Measurements from ENCODE around the gene LAMTOR2.

LAMTOR2 gene

DNA sequence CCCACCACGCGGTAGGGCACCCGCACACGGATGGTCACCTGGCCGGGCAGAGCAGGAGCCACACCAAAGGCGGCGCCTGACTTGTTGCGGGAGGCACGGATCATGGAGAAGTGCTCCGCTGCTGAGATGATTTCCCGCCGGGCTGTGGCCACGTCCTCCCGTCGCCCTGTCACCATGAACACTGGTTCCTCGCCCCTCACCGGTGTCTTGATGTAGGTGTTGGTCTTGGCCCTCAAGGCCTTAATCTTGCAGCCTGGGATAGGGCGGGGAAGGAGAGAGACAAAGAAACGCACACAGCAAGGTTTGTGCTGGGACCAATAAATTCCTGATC lies 22.8 kb downstream of the LAMTOR2 start:
- TF ChIP-seq, protein P1, sequence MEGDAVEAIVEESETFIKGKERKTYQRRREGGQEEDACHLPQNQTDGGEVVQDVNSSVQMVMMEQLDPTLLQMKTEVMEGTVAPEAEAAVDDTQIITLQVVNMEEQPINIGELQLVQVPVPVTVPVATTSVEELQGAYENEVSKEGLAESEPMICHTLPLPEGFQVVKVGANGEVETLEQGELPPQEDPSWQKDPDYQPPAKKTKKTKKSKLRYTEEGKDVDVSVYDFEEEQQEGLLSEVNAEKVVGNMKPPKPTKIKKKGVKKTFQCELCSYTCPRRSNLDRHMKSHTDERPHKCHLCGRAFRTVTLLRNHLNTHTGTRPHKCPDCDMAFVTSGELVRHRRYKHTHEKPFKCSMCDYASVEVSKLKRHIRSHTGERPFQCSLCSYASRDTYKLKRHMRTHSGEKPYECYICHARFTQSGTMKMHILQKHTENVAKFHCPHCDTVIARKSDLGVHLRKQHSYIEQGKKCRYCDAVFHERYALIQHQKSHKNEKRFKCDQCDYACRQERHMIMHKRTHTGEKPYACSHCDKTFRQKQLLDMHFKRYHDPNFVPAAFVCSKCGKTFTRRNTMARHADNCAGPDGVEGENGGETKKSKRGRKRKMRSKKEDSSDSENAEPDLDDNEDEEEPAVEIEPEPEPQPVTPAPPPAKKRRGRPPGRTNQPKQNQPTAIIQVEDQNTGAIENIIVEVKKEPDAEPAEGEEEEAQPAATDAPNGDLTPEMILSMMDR (conservative IDR thresholded peaks at IDR 0.05) = no peak
- no peak overlapping the region for H3K27ac ChIP-seq

DNA sequence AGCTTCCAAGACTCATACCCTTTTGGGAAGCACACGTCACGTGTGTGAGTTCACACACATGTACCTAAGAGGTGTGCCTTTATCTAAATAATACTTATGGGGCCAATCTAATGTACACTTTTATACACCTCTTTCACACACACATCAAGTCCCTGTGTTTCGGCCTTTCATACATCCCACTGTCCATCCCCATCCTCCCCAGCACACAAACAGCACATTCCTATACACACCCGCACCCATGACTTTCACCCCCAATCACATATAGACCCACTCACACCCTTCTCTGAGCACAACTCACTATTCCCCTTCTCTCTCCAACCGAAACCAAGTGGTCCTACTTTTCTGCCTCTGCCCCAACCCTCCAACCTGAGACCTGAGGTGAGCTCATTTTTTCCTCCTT lies 24.1 kb downstream of the LAMTOR2 start:
- H3K27ac ChIP-seq = no peak overlapping the region

DNA sequence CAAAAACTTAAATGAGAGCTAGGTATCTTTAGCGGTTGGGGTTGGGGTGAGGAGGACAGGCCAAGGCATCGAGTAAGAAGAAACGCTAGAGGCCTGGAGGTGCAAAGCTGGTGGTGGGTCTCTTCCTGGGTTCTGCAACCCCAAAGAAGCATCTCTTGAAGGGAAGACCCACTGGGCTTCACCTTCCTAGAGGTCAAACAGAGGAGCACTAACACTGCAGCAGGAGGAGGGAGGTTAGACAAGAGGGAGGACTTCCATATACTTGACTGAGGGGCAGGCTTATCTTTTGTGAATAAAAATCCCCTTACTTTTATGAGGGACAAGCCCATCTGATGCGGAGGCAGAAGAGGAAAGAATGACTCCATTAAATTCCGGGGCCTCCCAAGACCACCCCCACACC lies 25.2 kb downstream of the LAMTOR2 start:
- H3K27ac ChIP-seq = no peak overlapping the region
- TF ChIP-seq, protein P1 (conservative IDR thresholded peaks at IDR 0.05) = no peak

More for the DNA sequence above, 24.1 kb downstream of the LAMTOR2 start:
- TF ChIP-seq, protein P1 (conservative IDR thresholded peaks at IDR 0.05) = no peak

DNA sequence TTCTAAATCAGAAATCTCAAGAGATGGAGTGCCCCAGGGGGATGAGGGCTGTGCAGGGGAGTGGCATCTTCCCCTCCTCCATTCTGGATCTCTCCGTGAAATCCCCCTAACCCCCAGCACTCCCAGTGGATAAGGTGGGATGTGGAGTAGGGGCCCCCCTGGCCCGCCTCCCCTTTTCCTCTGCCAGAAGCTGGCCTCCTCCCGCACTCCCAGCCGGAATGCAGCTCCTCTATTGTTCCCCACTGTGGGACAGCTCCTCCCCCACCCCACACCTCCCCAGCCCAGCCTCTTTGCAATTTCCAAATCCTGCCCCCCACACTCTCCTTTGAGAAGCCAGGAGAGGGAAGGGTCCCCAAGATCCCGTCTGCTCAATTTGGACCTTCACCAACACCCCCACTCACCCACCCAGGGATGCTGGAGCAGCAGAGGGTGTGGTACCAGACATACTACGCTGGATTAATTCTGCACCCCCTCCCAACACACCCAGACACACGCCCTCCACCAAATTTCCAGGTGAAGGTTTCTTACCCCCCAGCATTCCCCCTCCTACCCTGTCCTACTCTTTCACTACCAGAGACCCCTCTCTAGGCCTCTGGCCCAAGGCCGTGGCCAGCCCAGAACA lies 25.8 kb downstream of the LAMTOR2 start:
- peak overlapping the region; percentile 66; the same call in 1 of the 2 replicates for H3K27ac ChIP-seq
- TF ChIP-seq, protein P1 (conservative IDR thresholded peaks at IDR 0.05) = no peak

DNA sequence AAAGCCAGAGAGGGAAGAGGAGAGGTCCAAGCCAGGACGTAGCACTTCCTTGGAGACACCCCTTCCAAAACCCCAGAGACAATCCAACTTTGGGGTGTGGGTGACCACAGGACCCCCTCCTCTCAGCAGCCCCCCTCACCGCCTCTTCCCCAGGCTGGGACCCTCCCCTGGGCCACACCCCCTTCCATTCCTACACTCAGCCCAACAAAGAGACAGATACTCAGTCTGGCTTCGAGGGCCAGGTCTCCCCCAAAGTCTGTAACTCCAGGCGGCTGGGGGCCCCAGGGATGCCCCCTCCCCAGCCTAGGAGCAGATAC lies 26.2 kb downstream of the LAMTOR2 start:
- H3K27ac ChIP-seq = peak overlapping the region; percentile 66; the same call in 1 of the 2 replicates
- TF ChIP-seq, protein P1 (conservative IDR thresholded peaks at IDR 0.05) = no peak

DNA sequence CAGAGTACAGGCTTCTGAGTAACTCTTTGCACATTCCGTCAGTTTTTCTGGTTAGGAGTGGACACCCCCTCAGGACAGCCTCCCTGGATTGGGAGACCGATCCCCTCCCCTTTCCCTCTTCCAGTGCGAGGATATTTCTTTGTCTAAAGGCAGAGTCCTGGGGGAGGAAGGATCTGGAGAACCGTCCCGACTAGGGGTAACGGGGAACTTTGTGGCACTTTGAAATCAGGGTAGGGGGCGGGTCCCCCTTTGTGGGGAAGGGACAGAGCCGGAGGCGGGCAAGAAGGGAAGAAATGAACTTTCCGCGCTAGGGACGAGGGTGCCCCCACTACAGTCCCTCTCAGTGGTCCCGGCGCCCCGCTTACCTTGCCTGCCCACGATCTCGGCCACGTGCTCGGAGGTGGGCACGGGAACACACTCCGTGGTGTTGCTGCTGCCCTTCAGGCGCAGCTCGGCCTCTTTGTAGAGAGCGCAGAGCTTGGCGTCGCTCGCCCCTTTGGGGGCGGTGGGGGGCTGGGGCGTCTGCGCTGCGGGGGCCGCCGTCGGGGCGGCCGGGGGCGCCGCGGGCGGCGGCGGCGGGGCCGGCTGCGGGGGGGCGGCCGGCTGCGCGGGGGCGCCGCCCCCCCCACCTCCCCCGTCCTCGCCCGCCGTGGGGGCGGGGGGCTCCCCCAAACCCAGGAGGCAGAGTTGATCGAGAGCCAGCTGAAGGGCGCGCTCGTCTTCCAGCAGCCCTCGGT lies 26.8 kb downstream of the LAMTOR2 start:
- peak overlapping the region; percentile 66; the same call in 1 of the 2 replicates for H3K27ac ChIP-seq

DNA sequence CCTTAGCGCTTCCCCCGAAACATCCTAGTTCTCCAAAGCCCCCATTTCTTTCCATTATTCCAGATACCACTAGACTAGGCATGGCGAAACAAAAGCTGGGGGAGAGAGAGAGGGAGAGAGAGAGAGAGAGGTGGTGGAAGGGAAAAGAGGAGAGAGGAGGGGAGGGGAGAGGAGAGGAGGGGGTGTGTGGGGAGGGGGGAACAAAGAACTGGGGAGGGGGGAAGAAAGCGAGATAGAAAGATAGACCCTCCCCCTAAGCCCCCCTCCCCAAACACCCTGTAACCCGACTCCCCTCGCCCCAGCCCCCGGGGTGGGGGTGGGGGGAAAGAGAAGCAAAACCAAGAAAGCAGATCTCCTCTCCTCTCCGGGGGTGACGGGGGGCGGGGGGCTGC lies 27.3 kb downstream of the LAMTOR2 start:
- TF ChIP-seq, protein P1 (conservative IDR thresholded peaks at IDR 0.05) = no peak
- H3K27ac ChIP-seq = peak overlapping the region; percentile 66; the same call in 1 of the 2 replicates

More for the DNA sequence above, 26.8 kb downstream of the LAMTOR2 start:
- TF ChIP-seq, protein P1 (conservative IDR thresholded peaks at IDR 0.05) = no peak

Measured in VCaP (cell line).